C4-2B (cell line): Measurements from ENCODE around the gene GABRB3.

ENCODE experiments used
- CTCF ChIP-seq: fragments of 450-650 bp; conservative IDR thresholded peaks from 2 replicates; pipeline ENCODE4 v1.5.1; 2017; ENCODE audit warnings: mild to moderate bottlenecking
- ZFX ChIP-seq: fragments of 450-650 bp; IDR thresholded peaks from 2 replicates; pipeline ENCODE4 v1.6.1; 2017

GRCh38 chr15:26644948-26645347 is 127.9 kb downstream of the GABRB3 start:
- no peak for TF ChIP-seq CTCF
- TF ChIP-seq ZFX = no peak
